Adrenal gland (tissue), 5 donors: ENCODE results near the gene PODNL1.

ENCODE experiments used
- CTCF ChIP-seq, 6 experiments: fragments of 450-650 bp in 4 of 6; fragments of 200-600 bp in 2 of 6; sonication (generic) in 1 of 6; IDR thresholded peaks; 1 replicate in 5 of 6; 2 replicates in 1 of 6; pipeline versions ENCODE4 v1.5.1 to v1.8.0; 2016 to 2021; ENCODE audit warnings: antibody characterized with exemption in 6 of 6, mild to moderate bottlenecking in 2 of 6, moderate library complexity in 1 of 6
- POLR2A ChIP-seq, 2 donors: fragments of 450-650 bp; IDR thresholded peaks; one replicate each; pipeline ENCODE4 v1.6.1; 2017; ENCODE audit warnings: antibody characterized with exemption in 2 of 2, mild to moderate bottlenecking in 2 of 2, moderate library complexity in 1 of 2
- donor health status: DM: no; HTN: no; CAD: no.

DNA sequence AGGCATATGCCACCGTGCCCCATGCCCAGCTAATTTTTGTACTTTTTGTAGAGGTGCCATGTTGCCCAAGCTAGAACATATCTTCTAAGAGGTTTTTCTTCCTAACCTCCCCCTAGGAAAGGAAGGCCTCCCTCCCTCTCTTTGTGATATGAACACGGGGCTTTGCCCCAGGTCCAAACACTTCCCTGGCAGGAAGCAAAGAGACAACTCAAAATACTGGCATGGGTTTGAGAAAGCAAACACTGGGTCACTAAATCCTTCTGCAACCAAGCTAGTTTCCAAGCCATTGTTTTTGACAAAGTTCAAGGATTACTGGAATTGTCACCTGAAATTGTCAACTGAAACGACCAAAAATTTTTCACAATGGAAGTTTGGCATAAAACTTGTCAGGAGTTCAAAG, 23.4 kb downstream of the PODNL1 start:
- no peak for TF ChIP-seq CTCF (IDR thresholded peaks at IDR 0.05)
- no peak for TF ChIP-seq POLR2A (IDR thresholded peaks at IDR 0.05)
